ENCODE data around the gene GPR141. TPM values are rescaled to one million over a fixed set of nuclear protein-coding genes. Genes with fewer than 3 reads are reported as not detected.

GPR141 gene
- total and polyA plus RNA-seq, 2 donors (not counting 3 experiments of a cell fraction or from before 2014, with no cell fraction given) = not detected

GRCh38 chr7:37724732-37725131, 41.2 kb downstream of the GPR141 start:
- H3K9me3 ChIP-seq (replicated peaks; ENCODE audit: control insufficient read depth, insufficient read depth, low read length) = no peaks in the 10 kb centered on the region
- no peak overlapping the region for H2AFZ ChIP-seq (ENCODE audit: low read depth, low read length)
- FAIRE-seq (no peak), DNase-seq (ENCODE audit: low read depth, low spot score) (no peak)
- dilution Hi-C loops (cut with MboI; ENCODE audit: extremely low pct_ligation_motif_present, low sequenced_read_pairs) = no loop called here
- no peaks in the 10 kb centered on the region for H3K9me1 ChIP-seq (replicated peaks; ENCODE audit: control insufficient read depth, extremely low read depth, insufficient read depth, low read length)
- intact Hi-C loops (cut with micrococcal nuclease) = no loop called here
- ChIA-PET CTCF (no interaction called here), POLR2A (no interaction called here)
- no peaks in the 10 kb centered on the region for H3K4me1 ChIP-seq (ENCODE audit: control insufficient read depth, extremely low read depth, insufficient read depth, low read length)
- H3K79me2 ChIP-seq (ENCODE audit: control insufficient read depth, insufficient read depth, low read length) = no peaks in the 10 kb centered on the region
- no TSS peak for BruUV-seq (replicated peaks)
- no peak for TF ChIP-seq JUN (IDR thresholded peaks at IDR 0.05; ENCODE audit: borderline replicate concordance, insufficient read depth, insufficient read length, low read depth)
- TF ChIP-seq, protein P1, sequence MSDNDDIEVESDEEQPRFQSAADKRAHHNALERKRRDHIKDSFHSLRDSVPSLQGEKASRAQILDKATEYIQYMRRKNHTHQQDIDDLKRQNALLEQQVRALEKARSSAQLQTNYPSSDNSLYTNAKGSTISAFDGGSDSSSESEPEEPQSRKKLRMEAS (IDR thresholded peaks at IDR 0.05; ENCODE audit: insufficient read depth, insufficient read length) = no peak
- TF ChIP-seq FOS (IDR thresholded peaks at IDR 0.05; ENCODE audit: borderline replicate concordance, insufficient read depth, low read length) = no peak
- no peak for TF ChIP-seq POLR2AphosphoS5 (IDR thresholded peaks at IDR 0.05; ENCODE audit: insufficient read depth, low read depth, low read length)
- TF ChIP-seq, protein P2, sequence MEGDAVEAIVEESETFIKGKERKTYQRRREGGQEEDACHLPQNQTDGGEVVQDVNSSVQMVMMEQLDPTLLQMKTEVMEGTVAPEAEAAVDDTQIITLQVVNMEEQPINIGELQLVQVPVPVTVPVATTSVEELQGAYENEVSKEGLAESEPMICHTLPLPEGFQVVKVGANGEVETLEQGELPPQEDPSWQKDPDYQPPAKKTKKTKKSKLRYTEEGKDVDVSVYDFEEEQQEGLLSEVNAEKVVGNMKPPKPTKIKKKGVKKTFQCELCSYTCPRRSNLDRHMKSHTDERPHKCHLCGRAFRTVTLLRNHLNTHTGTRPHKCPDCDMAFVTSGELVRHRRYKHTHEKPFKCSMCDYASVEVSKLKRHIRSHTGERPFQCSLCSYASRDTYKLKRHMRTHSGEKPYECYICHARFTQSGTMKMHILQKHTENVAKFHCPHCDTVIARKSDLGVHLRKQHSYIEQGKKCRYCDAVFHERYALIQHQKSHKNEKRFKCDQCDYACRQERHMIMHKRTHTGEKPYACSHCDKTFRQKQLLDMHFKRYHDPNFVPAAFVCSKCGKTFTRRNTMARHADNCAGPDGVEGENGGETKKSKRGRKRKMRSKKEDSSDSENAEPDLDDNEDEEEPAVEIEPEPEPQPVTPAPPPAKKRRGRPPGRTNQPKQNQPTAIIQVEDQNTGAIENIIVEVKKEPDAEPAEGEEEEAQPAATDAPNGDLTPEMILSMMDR (IDR thresholded peaks at IDR 0.05; ENCODE audit: extremely low read depth in 1 of 2, insufficient read depth in 1 of 2, low read depth in 1 of 2, low read length in 2 of 2) = no peak
- TF ChIP-seq GATA2 (IDR thresholded peaks at IDR 0.05; ENCODE audit: insufficient read depth, insufficient read length, low read depth, low read length) = no peak
- no peak for TF ChIP-seq EZH2 (IDR thresholded peaks at IDR 0.05; ENCODE audit: borderline replicate concordance, low read depth, low read length, severe bottlenecking)
- TF ChIP-seq POLR2A (IDR thresholded peaks at IDR 0.05; ENCODE audit: low read depth, low read length) = no peak
- no peak for TF ChIP-seq MYC (IDR thresholded peaks at IDR 0.05; ENCODE audit: low read depth, low read length)
- H3K27me3 ChIP-seq (ENCODE audit: control insufficient read depth in 2 of 2, insufficient read depth in 2 of 2, low read length in 2 of 2) = no peaks in the 10 kb centered on the region
- H3K36me3 ChIP-seq (ENCODE audit: control insufficient read depth in 2 of 2, extremely low read depth in 1 of 2, insufficient read depth in 2 of 2, low read length in 2 of 2) = no peaks in the 10 kb centered on the region
- no peak overlapping the region for H3K9ac ChIP-seq (replicated peaks; ENCODE audit: extremely low read depth, insufficient read depth, low read length)
- no peaks in the 10 kb centered on the region for H4K20me1 ChIP-seq (replicated peaks; ENCODE audit: control insufficient read depth, extremely low read depth, insufficient read depth, low read length)
- H3K27ac ChIP-seq (ENCODE audit: insufficient read depth, low read depth, low read length) = no peak overlapping the region
- no peak overlapping the region for H3K4me3 ChIP-seq (replicated peaks in 1 of 3; ENCODE audit: insufficient read depth in 1 of 3, low read depth in 1 of 3, low read length in 3 of 3)
- H3K4me2 ChIP-seq (ENCODE audit: insufficient read depth, low read length) = no peak overlapping the region
